Peyer's patch (tissue), 4 donors: ENCODE results near the gene A2ML1. TPM values are rescaled to one million over a fixed set of nuclear protein-coding genes. Genes with fewer than 3 reads are reported as not detected.

ENCODE experiments used
- DNase-seq, 3 donors: peaks; one replicate each; pipeline ENCODE4 v3.0.0-alpha.2; 2017 to 2019
- H3K27ac ChIP-seq, 4 donors: fragments of 200-600 bp; sonication (generic); one replicate each; pipeline ENCODE4 v1.5.1; 2016 to 2019
- H3K27me3 ChIP-seq, 2 donors: fragments of 200-600 bp; sonication (generic); one replicate each; pipeline ENCODE4 v1.5.1; 2019
- H3K36me3 ChIP-seq, 3 donors: fragments of 200-600 bp; sonication (generic); one replicate each; pipeline ENCODE4 v1.5.1; 2016 to 2019
- H3K4me1 ChIP-seq, 4 donors: fragments of 200-600 bp; sonication (generic); one replicate each; pipeline ENCODE4 v1.5.1; 2016 to 2019
- H3K4me3 ChIP-seq, 4 donors: fragments of 200-600 bp; sonication (generic); 1 replicate in 3 of 4; 2 replicates in 1 of 4; pipeline ENCODE4 v1.5.1; 2016 to 2019; ENCODE audit warnings: mild to moderate bottlenecking in 1 of 4
- H3K9me3 ChIP-seq, 4 donors: fragments of 200-600 bp; sonication (generic); one replicate each; pipeline ENCODE4 v1.5.1; 2016 to 2019; ENCODE audit warnings: mild to moderate bottlenecking in 1 of 4
- CTCF ChIP-seq, 6 experiments: fragments of 450-650 bp in 4 of 6; fragments of 200-600 bp in 2 of 6; sonication (generic) in 1 of 6; IDR thresholded peaks; one replicate each; pipeline ENCODE4 v1.5.1; 2017 to 2019; ENCODE audit warnings: antibody characterized with exemption in 6 of 6, mild to moderate bottlenecking in 3 of 6, moderate library complexity in 1 of 6
- POLR2A ChIP-seq, 2 donors: fragments of 450-650 bp; IDR thresholded peaks; one replicate each; pipeline ENCODE4 v1.5.1; 2017; ENCODE audit warnings: antibody characterized with exemption in 2 of 2, mild to moderate bottlenecking in 2 of 2, moderate library complexity in 2 of 2
- total RNA-seq, 4 donors: library from RNA; depleted of rRNA; stranded (reverse); fragments of >200 nt; gene quantifications; one replicate each; pipeline ENCODE4 v1.1.0, GENCODE V29; 2016

A2ML1 gene
- total RNA-seq, 4 donors from 2014 or later, result 0.83 TPM; not detected in 3

- Histone ChIP-seq H3K36me3 (no peaks in the 10 kb centered on the region), H3K27ac (no peak overlapping the region), H3K4me3 (no peak overlapping the region), H3K9me3 (no peaks in the 10 kb centered on the region), H3K4me1 (no peaks in the 10 kb centered on the region), H3K27me3 (no peaks in the 10 kb centered on the region)
- TF ChIP-seq POLR2A (IDR thresholded peaks at IDR 0.05), result no peak
- no peak for TF ChIP-seq CTCF (IDR thresholded peaks at IDR 0.05)
- DNase-seq, result no peak
Measured at GRCh38 chr12:8832500-8832899, 10.1 kb downstream of the A2ML1 start.

GRCh38 chr12:8834230-8834629, 11.8 kb downstream of the A2ML1 start:
- no peaks in the 10 kb centered on the region for H3K27me3 ChIP-seq
- no peak overlapping the region for H3K4me3 ChIP-seq
- H3K4me1 ChIP-seq, result no peaks in the 10 kb centered on the region
- H3K9me3 ChIP-seq, result no peaks in the 10 kb centered on the region
- H3K27ac ChIP-seq, result no peak overlapping the region
- no peak for TF ChIP-seq CTCF (IDR thresholded peaks at IDR 0.05)
- no peak for TF ChIP-seq POLR2A (IDR thresholded peaks at IDR 0.05)
- DNase-seq, result no peak
- H3K36me3 ChIP-seq, result no peaks in the 10 kb centered on the region

DNA sequence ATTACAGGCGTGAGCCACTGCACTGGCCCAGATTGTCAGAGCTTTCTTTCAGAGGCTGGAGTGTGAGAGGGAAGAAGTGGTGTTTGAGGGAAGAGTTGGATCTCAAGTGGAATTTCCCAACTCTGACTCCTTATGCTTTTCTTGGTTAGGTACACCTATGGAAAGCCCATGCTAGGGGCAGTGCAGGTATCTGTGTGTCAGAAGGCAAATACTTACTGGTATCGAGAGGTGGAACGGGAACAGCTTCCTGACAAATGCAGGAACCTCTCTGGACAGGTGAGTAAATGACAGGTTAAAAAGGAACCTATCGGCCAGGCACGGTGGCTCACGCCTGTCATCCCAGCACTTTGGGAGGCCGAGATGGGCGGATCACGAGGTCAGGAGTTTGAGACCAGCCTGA, 14.9 kb downstream of the A2ML1 start:
- no peaks in the 10 kb centered on the region for H3K4me1 ChIP-seq
- no peaks in the 10 kb centered on the region for H3K9me3 ChIP-seq
- no peak overlapping the region for H3K4me3 ChIP-seq
- no peaks in the 10 kb centered on the region for H3K27me3 ChIP-seq
- H3K36me3 ChIP-seq, result no peaks in the 10 kb centered on the region
- DNase-seq, result no peak
- TF ChIP-seq CTCF (IDR thresholded peaks at IDR 0.05), result no peak
- no peak for TF ChIP-seq POLR2A (IDR thresholded peaks at IDR 0.05)
- H3K27ac ChIP-seq, result no peak overlapping the region

DNA sequence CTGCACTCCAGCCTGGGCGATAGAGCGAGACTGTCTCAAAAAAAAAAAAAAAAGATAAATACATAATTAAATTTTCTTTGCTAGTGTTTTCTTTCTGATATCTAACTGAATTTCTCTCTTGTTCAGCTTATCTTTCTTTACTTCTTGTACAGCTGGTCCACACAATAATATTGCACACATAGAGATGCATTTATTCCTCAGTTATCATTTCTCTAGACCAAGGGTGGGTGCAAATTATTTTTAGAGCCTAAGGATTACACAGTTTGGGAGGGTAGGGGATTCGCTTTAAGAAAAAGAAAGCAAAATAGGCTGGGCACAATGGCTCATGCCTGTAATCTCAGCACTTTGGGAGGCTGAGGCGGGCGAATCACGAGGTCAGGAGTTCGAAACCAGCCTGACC, 17.9 kb downstream of the A2ML1 start:
- Histone ChIP-seq H3K27me3 (no peaks in the 10 kb centered on the region), H3K9me3 (no peaks in the 10 kb centered on the region), H3K4me1 (no peaks in the 10 kb centered on the region), H3K27ac (no peak overlapping the region), H3K4me3 (no peak overlapping the region), H3K36me3 (no peaks in the 10 kb centered on the region)
- no peak for DNase-seq
- TF ChIP-seq CTCF (IDR thresholded peaks at IDR 0.05) (no peak), POLR2A (IDR thresholded peaks at IDR 0.05) (no peak)

DNA sequence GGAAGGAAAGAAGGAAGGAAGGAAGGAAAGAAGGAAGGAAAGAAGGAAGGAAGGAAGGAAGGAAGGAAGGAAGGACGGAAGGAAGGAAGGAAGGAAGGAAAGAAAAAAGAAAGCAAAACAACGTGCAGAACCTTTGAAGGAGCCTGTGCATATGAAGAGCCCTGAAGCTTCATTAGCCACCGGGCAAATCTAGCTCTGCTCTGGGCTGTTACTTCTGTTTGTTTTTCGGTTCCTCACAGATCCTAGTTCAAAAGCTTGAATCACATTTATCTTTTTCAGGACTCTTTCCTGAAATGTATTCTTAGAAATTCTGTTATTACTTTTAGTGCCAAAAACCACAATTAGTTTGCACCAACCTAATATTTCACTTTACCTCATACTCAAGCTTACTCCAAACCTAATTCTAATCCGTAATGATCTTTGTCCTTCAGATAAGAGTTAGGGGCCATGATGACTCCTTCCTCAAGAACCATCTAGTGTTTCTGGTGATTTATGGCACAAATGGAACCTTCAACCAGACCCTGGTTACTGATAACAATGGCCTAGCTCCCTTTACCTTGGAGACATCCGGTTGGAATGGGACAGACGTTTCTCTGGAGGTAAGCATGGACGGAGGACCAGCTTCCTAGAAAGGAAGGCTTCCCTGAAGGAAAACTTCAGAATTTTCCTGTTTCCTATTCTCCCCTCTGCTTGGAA, 18.7 kb downstream of the A2ML1 start:
- TF ChIP-seq CTCF (IDR thresholded peaks at IDR 0.05), result no peak
- TF ChIP-seq POLR2A (IDR thresholded peaks at IDR 0.05), result no peak
- Histone ChIP-seq H3K27me3 (no peaks in the 10 kb centered on the region), H3K4me3 (no peak overlapping the region), H3K4me1 (no peaks in the 10 kb centered on the region), H3K27ac (no peak overlapping the region), H3K36me3 (no peaks in the 10 kb centered on the region), H3K9me3 (no peaks in the 10 kb centered on the region)
- DNase-seq, result no peak

- Histone ChIP-seq H3K4me3 (no peak overlapping the region), H3K27me3 (no peaks in the 10 kb centered on the region), H3K9me3 (no peaks in the 10 kb centered on the region), H3K27ac (no peak overlapping the region), H3K4me1 (no peaks in the 10 kb centered on the region), H3K36me3 (no peaks in the 10 kb centered on the region)
- TF ChIP-seq POLR2A (IDR thresholded peaks at IDR 0.05) (no peak), CTCF (IDR thresholded peaks at IDR 0.05) (no peak)
- DNase-seq, result no peak
Measured at GRCh38 chr12:8841778-8842177, 19.4 kb downstream of the A2ML1 start.
